H1 (cell line): ENCODE results near the gene NRXN2. TPM values are rescaled to one million over a fixed set of nuclear protein-coding genes. Genes with fewer than 3 reads are reported as not detected.

Experiments
- CTCF ChIA-PET: fragments of 300-600 bp; sonication (Branson Sonifier 250); formaldehyde crosslinking; loops from one replicate; lab custom pipeline; 2021; ENCODE audit not compliant: partially characterized antibody; lab: Charles Lee
- POLR2A ChIA-PET: fragments of 300-600 bp; sonication (Branson Sonifier 250); formaldehyde crosslinking; loops from one replicate; lab custom pipeline; 2021; ENCODE audit warnings: inconsistent platforms; ENCODE audit not compliant: partially characterized antibody; lab: Charles Lee
- DNase-seq, 2 experiments: peaks; one replicate each; pipeline versions ENCODE4 v3.0.0 to v3.0.0-alpha.2; 2010 to 2022; ENCODE audit warnings: low spot score in 2 of 2, low read depth in 1 of 2, mixed read lengths in 1 of 2
- FAIRE-seq: peaks from 2 replicates; lab custom pipeline; 2011; peaks lifted over from hg19 to GRCh38; lab: Jason Lieb, UNC
- H2AFZ ChIP-seq: 2 replicates; pipeline ENCODE4 v1.8.1; 2012; ENCODE audit warnings: low read length, inconsistent platforms
- H2AK5ac ChIP-seq: 2 replicates; pipeline ENCODE4 v1.6.1; 2013; ENCODE audit warnings: low read depth, low read length
- H2BK120ac ChIP-seq: replicated peaks from 2 replicates; pipeline ENCODE3; 2013; ENCODE audit warnings: low read depth, low read length, inconsistent platforms
- H2BK12ac ChIP-seq: 2 replicates; pipeline ENCODE4 v1.6.1; 2013; ENCODE audit warnings: low read depth, low read length
- H2BK15ac ChIP-seq: 2 replicates; pipeline ENCODE4 v1.6.1; 2013; ENCODE audit warnings: low read length
- H2BK20ac ChIP-seq: 2 replicates; pipeline ENCODE4 v1.6.1; 2013; ENCODE audit warnings: low read length
- H2BK5ac ChIP-seq: 2 replicates; pipeline ENCODE4 v1.6.1; 2013; ENCODE audit warnings: low read depth, low read length
- H3K14ac ChIP-seq: 2 replicates; pipeline ENCODE4 v1.6.1; 2013; ENCODE audit warnings: inconsistent platforms; ENCODE audit not compliant: insufficient read length
- H3K18ac ChIP-seq: 2 replicates; pipeline ENCODE4 v1.6.1; 2013; ENCODE audit warnings: low read length; ENCODE audit errors: extremely low read depth
- H3K23ac ChIP-seq: 2 replicates; pipeline ENCODE4 v1.6.1; 2013; ENCODE audit warnings: inconsistent platforms; ENCODE audit not compliant: insufficient read length
- H3K23me2 ChIP-seq: 2 replicates; pipeline ENCODE4 v1.6.1; 2013; ENCODE audit warnings: low read depth, low read length
- H3K27ac ChIP-seq: 2 replicates; pipeline ENCODE4 v1.6.1; 2011; ENCODE audit warnings: low read depth, low read length, inconsistent platforms
- H3K27me3 ChIP-seq, 4 experiments: replicated peaks in 1 of 4; 1 replicate in 1 of 4; 2 replicates in 3 of 4; pipeline versions ENCODE4 v1.6.1 to v1.8.1; 2011 to 2013; ENCODE audit warnings: low read length in 3 of 4, mild to moderate bottlenecking in 3 of 4, inconsistent platforms in 2 of 4, mixed read lengths in 2 of 4, moderate library complexity in 1 of 4; ENCODE audit not compliant: control insufficient read depth in 3 of 4, insufficient read depth in 3 of 4; ENCODE audit errors: extremely low read depth in 1 of 4
- H3K36me3 ChIP-seq, 4 experiments: 2 replicates each; pipeline versions ENCODE4 v1.6.1 to v1.8.1; 2011 to 2013; ENCODE audit warnings: mild to moderate bottlenecking in 4 of 4, low read length in 3 of 4, moderate library complexity in 2 of 4, control low read depth in 1 of 4, inconsistent platforms in 1 of 4; ENCODE audit not compliant: insufficient read depth in 4 of 4, control insufficient read depth in 2 of 4
- H3K4ac ChIP-seq: replicated peaks from 2 replicates; pipeline ENCODE3; 2013; ENCODE audit warnings: low read length, low read depth, mixed read lengths, inconsistent platforms; ENCODE audit not compliant: insufficient read length
- H3K4me1 ChIP-seq, 4 experiments: replicated peaks in 1 of 4; 1 replicate in 1 of 4; 2 replicates in 3 of 4; pipeline versions ENCODE4 v1.6.1 to v1.8.1; 2011 to 2013; ENCODE audit warnings: low read length in 3 of 4, inconsistent platforms in 2 of 4, mixed read lengths in 1 of 4; ENCODE audit not compliant: insufficient read depth in 4 of 4, control insufficient read depth in 3 of 4
- H3K4me2 ChIP-seq, 2 experiments: 2 replicates each; pipeline versions ENCODE4 v1.6.1 to v1.8.1; 2011 to 2013; ENCODE audit warnings: low read depth in 2 of 2, low read length in 2 of 2, control low read depth in 1 of 2, inconsistent platforms in 1 of 2, mild to moderate bottlenecking in 1 of 2; ENCODE audit not compliant: insufficient read depth in 1 of 2
- H3K4me3 ChIP-seq, 4 experiments: fragments of 200-600, 300-600 bp in 1 of 4; sonication (generic), shearing (Covaris generic), sonication (Bioruptor Twin) in 1 of 4; 2 replicates each; pipeline versions ENCODE4 v1.5.1 to v1.8.1; 2011 to 2016; ENCODE audit warnings: low read length in 4 of 4, low read depth in 3 of 4, control low read depth in 2 of 4, inconsistent platforms in 2 of 4, mild to moderate bottlenecking in 2 of 4, mixed read lengths in 1 of 4, moderate library complexity in 1 of 4; ENCODE audit not compliant: insufficient read depth in 2 of 4; ENCODE audit errors: extremely low read depth in 1 of 4
- H3K56ac ChIP-seq: replicated peaks from 2 replicates; pipeline ENCODE3; 2013; ENCODE audit warnings: low read depth, mild to moderate bottlenecking, mixed read lengths, low read length, inconsistent platforms; ENCODE audit not compliant: insufficient read length
- H3K79me1 ChIP-seq: 2 replicates; pipeline ENCODE4 v1.6.1; 2013; ENCODE audit warnings: low read depth, low read length, control low read depth
- H3K79me2 ChIP-seq, 2 experiments: 2 replicates each; pipeline versions ENCODE4 v1.6.1 to v1.8.1; 2012 to 2013; ENCODE audit warnings: low read length in 2 of 2, mild to moderate bottlenecking in 2 of 2, inconsistent platforms in 1 of 2; ENCODE audit not compliant: insufficient read depth in 2 of 2, control insufficient read depth in 1 of 2
- H3K9ac ChIP-seq, 4 experiments: replicated peaks in 1 of 4; 1 replicate in 1 of 4; 2 replicates in 3 of 4; pipeline versions ENCODE4 v1.6.1 to v1.8.1; 2011 to 2013; ENCODE audit warnings: low read depth in 3 of 4, low read length in 3 of 4, control low read depth in 2 of 4, mild to moderate bottlenecking in 2 of 4, moderate library complexity in 2 of 4, inconsistent platforms in 1 of 4; ENCODE audit errors: extremely low read depth in 1 of 4
- H3K9me3 ChIP-seq, 2 experiments: 2 replicates each; pipeline versions ENCODE4 v1.6.1 to v1.8.1; 2012 to 2013; ENCODE audit warnings: mild to moderate bottlenecking in 2 of 2, moderate library complexity in 2 of 2, control low read depth in 1 of 2, inconsistent platforms in 1 of 2, low read depth in 1 of 2, low read length in 1 of 2, mixed read lengths in 1 of 2; ENCODE audit not compliant: insufficient read depth in 2 of 2
- H4K20me1 ChIP-seq, 2 experiments: replicated peaks in 1 of 2; 2 replicates each; pipeline versions ENCODE3 to v1.8.1; 2011 to 2013; ENCODE audit warnings: inconsistent platforms in 2 of 2, low read length in 2 of 2, mild to moderate bottlenecking in 1 of 2; ENCODE audit not compliant: insufficient read depth in 2 of 2, control insufficient read depth in 1 of 2
- H4K5ac ChIP-seq: 2 replicates; pipeline ENCODE4 v1.6.1; 2013; ENCODE audit warnings: low read length, low read depth, mixed read lengths, inconsistent platforms; ENCODE audit not compliant: insufficient read length
- H4K8ac ChIP-seq: 2 replicates; pipeline ENCODE4 v1.8.0; 2013; ENCODE audit warnings: mild to moderate bottlenecking, moderate library complexity, low read length, inconsistent platforms; ENCODE audit not compliant: insufficient read depth; ENCODE audit errors: extremely low read depth
- H4K91ac ChIP-seq: replicated peaks from 2 replicates; pipeline ENCODE3; 2013; ENCODE audit warnings: low read length, mixed read lengths, inconsistent platforms; ENCODE audit not compliant: insufficient read length
- CEBPB ChIP-seq: IDR thresholded peaks from 2 replicates; pipeline ENCODE4 v1.6.1; 2012; ENCODE audit warnings: low read depth, low read length
- CTCF ChIP-seq, 3 experiments: IDR thresholded peaks; 1 replicate in 2 of 3; 2 replicates in 1 of 3; pipeline versions ENCODE4 v1.5.1 to v1.6.1; 2011; ENCODE audit warnings: low read length in 3 of 3, mild to moderate bottlenecking in 3 of 3, inconsistent platforms in 2 of 3, low read depth in 1 of 3, moderate library complexity in 1 of 3; ENCODE audit not compliant: insufficient read depth in 1 of 3; ENCODE audit errors: control extremely low read depth in 1 of 3
- EGR1 ChIP-seq: IDR thresholded peaks from 2 replicates; pipeline ENCODE4 v1.6.1; 2011; ENCODE audit warnings: low read depth, low read length, borderline replicate concordance
- KDM1A ChIP-seq: fragments of 200-600, 300-600 bp; sonication (generic); IDR thresholded peaks from 2 replicates; pipeline ENCODE4 v1.7.1; 2016; ENCODE audit warnings: mild to moderate bottlenecking, low read length, borderline replicate concordance
- RNF2 ChIP-seq: fragments of 200-900, 300-1000 bp; sonication (generic); IDR thresholded peaks from 2 replicates; pipeline ENCODE4 v1.7.1; 2016; ENCODE audit warnings: borderline replicate concordance, low read depth, mild to moderate bottlenecking, antibody characterized with exemption, low read length; ENCODE audit not compliant: poor library complexity, severe bottlenecking; ENCODE audit errors: missing control alignments
- SP2 ChIP-seq: IDR thresholded peaks from 2 replicates; pipeline ENCODE4 v1.6.1; 2012; ENCODE audit warnings: mild to moderate bottlenecking, low read length, inconsistent platforms
- SUZ12 ChIP-seq: fragments of 200-600 bp; sonication (generic); IDR thresholded peaks from 2 replicates; pipeline ENCODE4 v1.6.1; 2012; ENCODE audit warnings: mild to moderate bottlenecking, inconsistent platforms, low read length, moderate library complexity, mixed read lengths
- YY1 ChIP-seq: IDR thresholded peaks from 2 replicates; pipeline ENCODE4 v1.6.1; 2011; ENCODE audit warnings: low read depth, mild to moderate bottlenecking, low read length
- WGBS, 2 experiments: shearing (Covaris generic) in 1 of 2; methylation state at CpG; one replicate each; pipeline versions ENCODE4 v1.1.6 to v1.1.7; 2013 to 2015; ENCODE audit warnings: low lambda C conversion rate in 2 of 2, mixed read lengths in 2 of 2, inconsistent platforms in 1 of 2, low coverage in 1 of 2, missing lambda C conversion rate in 1 of 2; ENCODE audit not compliant: insufficient replicate concordance in 2 of 2, insufficient coverage in 1 of 2, insufficient read length in 1 of 2; ENCODE audit errors: extremely low coverage in 1 of 2, missing lambda C conversion rate in 1 of 2; 5-methylcytosine and 5-hydroxymethylcytosine counted together
- polyA plus RNA-seq, 7 experiments: library from polyadenylated mRNA; depleted of rRNA in 3 of 7; stranded (reverse) in 5 of 7; unstranded in 2 of 7; fragments of >200 nt in 5 of 7; fragments of 200-250 nt in 2 of 7; gene quantifications; 1 replicate in 5 of 7; 2 replicates in 1 of 7; 4 replicates in 1 of 7; pipeline versions ENCODE4 v1.2.1 to v1.2.3, GENCODE V29; 2011 to 2013; ENCODE audit warnings: missing spikeins in 2 of 7, mixed read lengths in 2 of 7
- total RNA-seq: library from RNA; stranded (reverse); fragmentation: NEBNext Ultra II Directional; extraction: Animal tissue kit (Norgen Biotek cat#: 25700); gene quantifications from 2 replicates; pipeline ENCODE4 v1.2.1, GENCODE V29; 2021

The NRXN2 gene
- total and polyA plus RNA-seq, 2 of the 8 experiments (the other 6 are each of a cell fraction or from before 2014, with no cell fraction given), result 1.3 to 11.5 TPM

- no peak for TF ChIP-seq YY1
- TF ChIP-seq EGR1, result no peak
- no peak for TF ChIP-seq KDM1A
- no peak for TF ChIP-seq SUZ12
- no peak for TF ChIP-seq CTCF (IDR thresholded peaks at IDR 0.05; ENCODE audit: control extremely low read depth in 1 of 3, insufficient read depth in 1 of 3, low read depth in 1 of 3, low read length in 3 of 3)
- no peak for TF ChIP-seq RNF2
- TF ChIP-seq CEBPB, result no peak
- no peak for TF ChIP-seq SP2
- no peak overlapping the region for H3K9ac ChIP-seq
- peaks cover 0 to 9% of the 10 kb centered on the region in 2 experiments for H4K20me1 ChIP-seq
- no peak overlapping the region for H3K4ac ChIP-seq
- H2BK12ac ChIP-seq, result no peak overlapping the region
- H3K14ac ChIP-seq, result no peak overlapping the region
- H3K4me1 ChIP-seq, result no peaks in the 10 kb centered on the region; a peak in 1 of 7 replicates
- H3K4me2 ChIP-seq, result no peak overlapping the region
- FAIRE-seq, result no peak
- ChIA-PET CTCF (interaction anchor here (1.0 to 2.1 kb wide), 2 partner anchors 49 to 52 kb away, joined by 3 to 14 read pairs; no protein-coding TSS in a partner anchor), POLR2A (interaction anchor here (0.9 kb wide), 1 partner anchor 15 kb away, joined by 5 read pairs; no protein-coding TSS in a partner anchor)
- H3K56ac ChIP-seq, result no peak overlapping the region
- H3K23ac ChIP-seq, result no peak overlapping the region
- no peak overlapping the region for H4K5ac ChIP-seq
- no peak overlapping the region for H2BK15ac ChIP-seq
- H3K9me3 ChIP-seq, result peaks cover 0 to 4% of the 10 kb centered on the region in 2 experiments; a peak in 1 of 4 replicates
- no peak overlapping the region for H3K4me3 ChIP-seq
- peaks cover 16% of the 10 kb centered on the region; the same call in 1 of the 2 replicates for H3K23me2 ChIP-seq
- no peak overlapping the region for H2AFZ ChIP-seq
- DNase-seq, result no peak
- no peaks in the 10 kb centered on the region for H3K79me2 ChIP-seq
- H3K36me3 ChIP-seq, result no peaks in the 10 kb centered on the region
- no peak overlapping the region; the same call in none of the 2 replicates for H4K8ac ChIP-seq
- no peak overlapping the region for H2AK5ac ChIP-seq
- H2BK120ac ChIP-seq, result no peak overlapping the region
- H3K27me3 ChIP-seq, result no peaks in the 10 kb centered on the region
- H2BK5ac ChIP-seq, result no peak overlapping the region
- H2BK20ac ChIP-seq, result no peak overlapping the region
- H4K91ac ChIP-seq, result no peak overlapping the region
- no peaks in the 10 kb centered on the region for H3K79me1 ChIP-seq
- H3K27ac ChIP-seq, result no peak overlapping the region
- WGBS, 2 experiments, result 92% methylated on average over 16 of the region's 17 CpGs; no CpG with 5 or more reads in 1 of the 2 experiments
- no peak overlapping the region for H3K18ac ChIP-seq
Observed at GRCh38 chr11:64599698-64600211, 123.2 kb downstream of the NRXN2 start.
